ENCODE measurements around the gene NOL4L.

The NOL4L gene

DNA sequence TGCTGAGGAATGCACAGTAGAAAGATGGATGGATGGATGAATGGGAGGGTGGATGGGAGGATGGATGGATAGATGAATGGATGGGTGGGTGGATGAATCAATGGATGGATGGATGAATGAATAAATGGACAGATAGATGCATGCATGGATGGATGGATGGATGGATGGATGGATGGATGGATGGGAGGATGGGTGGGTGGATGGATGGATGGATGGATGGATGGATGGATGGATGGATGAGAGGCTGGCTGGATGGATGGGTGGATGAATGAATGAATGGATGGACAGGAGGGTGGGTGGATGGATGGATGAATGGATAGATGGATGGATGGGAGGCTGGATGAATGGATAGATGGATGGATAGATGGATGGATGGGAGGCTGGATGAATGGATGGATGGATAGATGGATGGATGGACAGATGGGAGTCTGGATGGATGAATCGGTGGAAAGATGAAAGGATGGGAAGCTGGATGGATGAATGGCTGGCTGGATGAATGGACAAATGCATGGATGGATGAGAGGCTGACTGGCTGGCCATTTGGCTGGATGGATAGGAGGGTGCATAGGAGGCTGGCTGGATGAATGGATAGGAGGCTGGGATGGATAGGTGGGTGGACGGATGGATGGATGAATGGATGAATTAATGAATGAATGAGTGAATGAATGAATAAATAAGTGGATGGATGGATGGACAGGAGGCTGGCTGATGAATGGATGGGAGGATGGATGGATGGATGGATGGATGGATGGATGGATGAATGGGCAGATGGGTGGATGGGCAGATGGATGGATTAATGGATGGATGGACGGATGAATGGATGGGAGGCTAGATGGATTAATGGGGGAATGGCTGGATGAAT, 28.3 kb upstream of the NOL4L start:
- no peak for DNase-seq

DNA sequence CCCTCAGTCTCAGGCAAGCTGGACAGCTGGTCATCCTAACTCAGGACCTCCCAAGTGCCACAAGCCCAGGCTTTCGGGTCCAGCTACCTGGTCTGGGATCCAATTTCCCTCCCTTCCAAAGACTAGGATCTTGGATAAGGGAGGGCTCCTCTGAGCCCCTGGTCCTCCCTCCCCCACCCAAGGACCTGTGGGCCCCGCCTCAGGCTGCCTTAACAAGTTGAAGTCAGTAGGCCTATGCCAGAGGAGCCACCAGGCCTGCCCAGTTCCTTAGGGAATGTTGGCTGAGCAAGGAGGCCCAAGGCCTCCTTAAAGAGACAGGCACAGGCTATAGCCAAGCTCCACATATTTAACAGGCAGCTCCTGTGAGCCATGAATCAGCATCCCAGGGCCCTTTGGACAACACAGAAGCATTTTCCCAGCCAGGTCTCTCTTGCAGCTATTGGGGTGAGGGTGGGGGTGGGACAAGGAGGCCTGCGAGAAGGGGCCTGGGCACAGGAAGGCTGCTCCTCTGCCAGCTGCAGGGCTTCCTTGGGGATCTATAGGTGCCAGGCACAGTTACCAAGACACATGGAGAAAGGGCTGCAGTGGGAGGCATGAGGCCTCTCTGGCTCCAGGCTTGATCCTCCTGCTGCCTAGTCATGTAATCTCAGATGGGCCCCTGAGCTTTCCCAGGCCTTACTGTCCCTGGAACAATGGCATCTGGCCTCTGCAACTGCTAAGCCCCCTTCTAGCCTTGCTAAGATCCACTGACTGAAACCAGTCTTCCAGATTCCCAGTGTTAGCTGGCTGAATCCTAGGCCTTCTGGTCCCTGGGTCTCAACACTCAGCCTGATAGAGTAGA, 27.4 kb upstream of the NOL4L start:
- DNase-seq = no peak

GRCh38 chr20:32611868-32612267, 26.7 kb upstream of the NOL4L start:
- no peak for DNase-seq

- no peak for DNase-seq
These were observed 26.2 kb upstream of the NOL4L start for GRCh38 chr20:32611286-32611685.

- DNase-seq = no peak
These were observed 25.5 kb upstream of the NOL4L start for GRCh38 chr20:32610472-32611218.

DNA sequence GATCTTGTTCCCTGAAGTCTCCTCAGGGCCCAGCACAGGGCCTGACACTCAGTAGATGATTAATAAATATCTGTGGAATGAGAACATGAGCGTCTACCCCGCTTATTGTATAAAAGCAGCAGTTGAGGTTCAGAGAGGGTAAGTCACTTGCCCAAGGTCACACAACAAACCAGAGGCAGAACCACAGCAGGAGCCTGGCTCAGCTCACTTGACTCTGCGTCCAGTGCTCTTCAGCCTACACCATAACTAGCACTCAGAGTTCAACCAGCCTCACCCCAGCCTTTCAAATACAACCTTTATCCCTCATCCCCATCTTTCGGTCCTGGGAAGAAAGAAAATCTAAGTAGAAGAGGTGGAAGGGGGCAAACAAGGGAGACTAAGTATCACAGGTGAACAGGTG, 24.9 kb upstream of the NOL4L start:
- no peak for DNase-seq

DNA sequence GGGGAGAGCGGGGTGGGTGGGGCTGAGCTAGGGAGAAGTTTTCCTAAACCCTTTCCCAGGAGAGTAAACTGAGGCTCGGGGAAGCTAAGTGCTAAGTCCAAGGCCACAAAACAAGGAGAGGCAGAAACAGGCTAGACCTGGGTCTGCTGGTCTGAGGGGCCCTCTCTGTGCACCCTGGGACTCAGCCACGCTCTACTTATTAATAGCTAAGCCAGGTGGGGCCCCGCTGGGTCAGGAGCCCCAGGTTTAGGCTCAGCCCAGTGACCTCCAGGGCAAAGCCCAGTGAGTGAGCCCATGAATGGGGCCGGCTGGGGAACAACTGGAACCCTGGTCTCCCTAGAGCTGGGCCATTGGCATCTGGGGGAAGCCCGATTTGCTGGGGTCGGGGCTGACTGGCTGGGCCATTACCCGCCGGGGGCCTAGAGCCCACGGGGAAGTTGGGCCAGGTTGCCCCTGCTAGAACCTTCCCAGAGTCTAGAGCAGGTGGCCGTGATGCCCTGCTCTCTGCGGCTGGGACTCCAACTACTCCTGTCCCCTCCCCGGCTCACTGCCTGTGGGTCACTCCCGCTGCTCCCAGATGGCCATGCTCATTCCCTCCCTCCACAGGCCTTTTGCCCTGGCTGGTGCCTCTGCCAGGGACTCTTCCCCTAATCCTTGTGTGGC, 24.1 kb upstream of the NOL4L start:
- no peak for DNase-seq

DNA sequence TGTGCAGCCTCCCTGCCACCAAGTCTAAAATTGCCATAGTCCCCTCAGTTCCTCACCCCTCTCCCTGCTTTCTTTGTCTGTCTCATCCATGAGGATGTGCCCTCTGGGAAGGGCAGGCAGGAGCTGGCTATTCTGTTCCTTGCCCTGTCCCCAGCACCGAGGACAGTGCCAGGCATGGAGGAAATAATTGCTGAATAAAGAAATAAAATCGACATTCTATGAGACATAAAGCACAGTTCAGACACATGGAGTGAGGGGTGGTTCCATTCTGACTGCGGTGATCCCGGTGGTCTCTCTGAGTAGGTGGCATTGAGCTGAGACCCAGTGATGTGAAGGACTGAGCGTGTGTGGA, 23.5 kb upstream of the NOL4L start:
- DNase-seq = no peak

DNA sequence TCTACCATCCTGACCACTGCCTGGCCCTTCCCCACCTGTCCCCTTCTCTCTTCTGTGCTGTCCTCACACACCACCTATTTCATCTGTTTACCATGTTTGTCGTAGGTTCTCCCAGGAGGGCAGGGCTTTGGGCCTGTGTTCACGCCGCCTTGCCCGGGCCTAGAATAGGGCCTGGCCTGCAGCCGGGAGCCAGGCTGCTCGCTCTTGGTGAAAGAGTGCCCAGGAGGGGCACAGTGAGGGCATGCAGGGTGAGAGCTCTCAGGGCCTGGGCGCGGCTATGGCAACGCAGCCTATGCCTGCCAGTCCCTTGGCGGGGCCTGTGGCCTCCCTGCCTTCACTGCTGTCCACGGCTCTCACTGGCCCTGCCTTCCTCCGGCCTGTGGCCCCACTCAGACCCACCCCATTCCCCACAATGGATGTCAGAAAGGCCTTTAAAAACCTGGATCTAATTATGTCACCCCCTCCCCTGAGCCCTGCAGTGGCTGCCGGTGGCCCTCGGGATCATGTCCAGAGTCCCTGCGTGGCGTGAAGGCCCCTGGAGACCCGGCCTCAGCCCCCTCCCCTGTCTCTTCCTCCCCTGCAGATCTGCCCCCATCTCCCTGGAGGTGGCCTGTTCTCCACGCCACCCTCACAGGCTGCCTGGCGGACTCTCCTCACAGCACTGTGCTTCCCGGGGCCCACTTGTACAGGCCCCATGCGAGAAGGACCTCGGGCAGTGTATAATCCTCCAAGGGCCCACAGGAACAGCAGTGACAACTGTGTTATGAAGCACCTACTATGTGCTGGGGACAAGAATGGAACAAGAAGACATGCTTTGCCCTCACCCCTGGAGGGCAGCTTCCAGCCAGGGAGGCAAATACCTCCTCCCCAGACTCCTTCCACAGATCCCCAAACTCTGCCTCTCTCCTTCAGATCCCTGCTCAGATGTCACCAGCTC, 22.9 kb upstream of the NOL4L start:
- no peak for DNase-seq

GRCh38 chr20:32607324-32607723, 22.2 kb upstream of the NOL4L start:
- DNase-seq = no peak

GRCh38 chr20:32606790-32607189, 21.7 kb upstream of the NOL4L start:
- DNase-seq = no peak

- no peak for DNase-seq
These were observed 21.0 kb upstream of the NOL4L start for GRCh38 chr20:32606107-32606506.

DNA sequence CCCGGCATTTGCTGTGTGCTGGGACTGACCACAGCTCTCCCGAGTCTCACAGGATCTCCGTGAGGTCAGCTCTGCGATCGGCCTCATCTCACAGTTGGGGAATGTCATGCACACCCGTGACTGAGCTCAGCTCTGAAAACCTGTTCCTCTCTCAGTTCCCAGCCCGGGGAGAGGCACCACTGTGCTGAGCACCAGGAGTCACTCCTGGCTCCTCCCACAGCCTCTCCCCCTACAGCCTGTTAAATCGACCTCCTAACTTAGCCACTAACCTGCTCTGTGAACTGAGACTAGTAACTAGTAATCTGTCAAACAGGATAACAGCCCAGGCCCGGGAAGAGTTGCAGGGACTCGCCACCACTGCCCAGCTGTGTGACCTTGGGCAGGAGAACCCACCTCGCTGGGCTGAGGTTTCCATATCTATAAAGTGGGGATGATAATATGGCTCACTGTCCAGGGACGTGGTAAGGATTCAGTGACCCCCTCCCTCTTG, 20.1 kb upstream of the NOL4L start:
- DNase-seq = no peak

GRCh38 chr20:32603046-32603726, 18.1 kb upstream of the NOL4L start:
- no peak for DNase-seq

GRCh38 chr20:32602273-32602672, 17.1 kb upstream of the NOL4L start:
- no peak for DNase-seq

GRCh38 chr20:32600681-32601237, 15.6 kb upstream of the NOL4L start:
- DNase-seq = no peak

DNA sequence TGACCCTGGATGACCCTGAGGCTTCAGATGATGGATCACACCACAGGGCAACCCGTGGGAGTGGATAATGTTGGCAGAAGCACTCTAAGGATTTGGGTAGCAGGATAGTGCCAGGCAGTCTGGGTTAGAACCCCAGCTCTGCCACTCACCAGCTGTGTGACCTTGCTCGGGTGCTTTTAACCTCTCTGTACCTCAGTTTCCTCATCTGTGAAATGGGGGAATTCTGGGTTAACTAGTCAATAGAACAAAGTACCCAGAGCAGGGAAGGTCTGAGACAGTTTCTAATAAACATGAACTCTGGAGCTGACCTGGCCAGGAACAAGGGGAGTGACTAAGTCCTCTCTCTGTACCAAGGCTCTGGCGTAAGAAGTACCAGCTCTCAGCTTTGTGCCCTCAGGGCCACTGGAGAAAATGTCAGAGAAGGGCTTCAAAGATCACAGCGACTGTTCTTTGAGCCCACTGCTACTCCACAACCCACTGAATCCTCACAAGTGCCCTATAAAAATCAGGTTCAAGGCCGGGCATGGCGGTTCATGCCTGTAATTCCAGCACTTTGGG, 14.7 kb upstream of the NOL4L start:
- no peak for DNase-seq

DNA sequence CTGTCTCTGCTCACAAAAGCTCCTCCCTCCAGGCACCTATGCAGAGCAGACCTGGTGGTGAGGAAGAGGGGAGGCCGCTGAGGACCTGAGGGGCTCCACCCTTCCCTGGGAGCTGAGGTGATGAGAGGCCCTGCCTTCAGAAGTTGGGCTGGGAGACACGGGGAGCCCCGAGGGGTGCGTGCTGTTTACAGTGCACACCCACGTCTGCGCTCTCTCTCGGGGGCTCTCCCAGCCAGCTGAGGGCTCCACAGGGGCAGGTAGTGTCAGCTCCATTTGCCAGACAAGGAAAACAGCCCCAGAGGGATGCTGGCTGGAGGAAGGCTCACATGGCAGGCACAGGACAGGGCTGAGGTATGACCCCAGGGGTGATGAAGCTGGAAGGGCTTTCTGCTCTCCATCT, 13.5 kb upstream of the NOL4L start:
- DNase-seq = no peak

GRCh38 chr20:32597714-32598113, 12.6 kb upstream of the NOL4L start:
- DNase-seq = no peak

DNA sequence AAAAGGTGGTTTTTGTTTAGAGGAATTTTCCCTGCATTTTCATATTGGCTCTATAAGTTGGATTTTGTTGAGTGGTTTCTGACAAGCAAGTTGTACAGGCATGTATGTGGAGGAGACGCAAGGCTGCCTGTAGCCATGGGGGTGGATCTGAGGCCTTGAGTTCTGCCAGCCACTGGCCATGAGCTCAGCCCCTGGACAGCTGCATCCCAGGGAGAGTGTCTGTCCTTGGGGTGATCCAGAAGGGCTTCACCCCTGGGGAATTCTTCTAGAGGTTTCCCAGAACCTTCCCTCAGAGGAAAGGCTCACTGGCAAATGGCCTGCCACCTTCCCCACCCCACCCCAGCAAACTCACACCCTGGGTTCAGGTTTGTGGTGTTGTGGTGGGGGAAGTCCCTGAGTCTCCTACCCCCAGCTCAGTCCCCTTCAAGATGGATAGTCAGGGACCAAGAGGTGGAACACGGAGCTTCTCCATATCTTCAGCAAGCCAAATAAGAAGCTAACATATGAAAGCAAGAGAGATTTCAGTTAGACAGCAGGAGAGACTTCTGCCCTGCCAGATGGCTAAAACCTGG, 11.6 kb upstream of the NOL4L start:
- DNase-seq = no peak

Data from activated CD4-positive, alpha-beta T cell treated with anti-CD3 and anti-CD28 coated beads for 48 hours (primary cell).